Hepatocyte (in vitro differentiated cells): ENCODE data around the gene EYA3.

ENCODE experiments used
- EZH2 ChIP-seq: fragments of 200-600 bp; sonication (generic); IDR thresholded peaks from 2 replicates; pipeline ENCODE4 v1.6.1; 2016; ENCODE audit warnings: antibody characterized with exemption, mild to moderate bottlenecking, borderline replicate concordance
- EZH2phosphoT487 ChIP-seq: fragments of 200-600 bp; sonication (generic); IDR thresholded peaks from one replicate; pipeline ENCODE4 v1.6.1; 2018; ENCODE audit warnings: antibody characterized with exemption, mild to moderate bottlenecking, low read depth, moderate library complexity; ENCODE audit not compliant: unreplicated experiment, severe bottlenecking
- TF ChIP-seq, protein P1 (sequence below): fragments of 200-600 bp; sonication (generic); IDR thresholded peaks from 2 replicates; pipeline ENCODE4 v1.5.1; 2016; ENCODE audit warnings: antibody characterized with exemption, mild to moderate bottlenecking; ENCODE audit not compliant: poor library complexity

DNA sequence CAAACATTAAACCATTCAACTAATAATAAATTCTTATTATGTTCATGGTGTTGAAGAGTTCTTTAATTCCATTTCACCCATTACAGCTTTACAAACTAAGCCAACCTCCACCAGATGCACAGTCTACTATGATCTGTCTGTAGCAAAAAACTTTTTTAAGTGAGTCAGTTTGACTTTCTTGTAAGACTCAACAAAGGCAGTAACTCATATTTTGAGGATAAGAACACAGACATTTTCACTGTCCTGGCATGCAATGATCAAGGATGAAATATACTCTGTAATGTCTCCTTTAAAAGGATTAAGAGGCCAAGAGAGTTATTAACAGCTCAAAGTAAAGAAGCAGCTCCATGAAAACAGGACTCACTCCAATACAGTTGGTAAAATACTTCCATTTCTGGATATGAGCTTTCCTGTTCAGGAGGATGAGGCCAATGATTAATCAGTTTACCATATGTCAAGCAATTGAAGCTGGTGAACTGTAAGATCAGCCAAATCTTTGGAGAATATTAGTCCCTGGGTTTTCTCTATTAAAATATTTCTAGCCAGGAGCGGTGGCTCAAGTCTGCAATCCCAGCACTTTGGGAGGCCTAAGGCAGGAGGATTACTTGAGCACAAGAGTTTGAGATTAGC, 108.1 kb downstream of the EYA3 start:
- TF ChIP-seq, protein P1, sequence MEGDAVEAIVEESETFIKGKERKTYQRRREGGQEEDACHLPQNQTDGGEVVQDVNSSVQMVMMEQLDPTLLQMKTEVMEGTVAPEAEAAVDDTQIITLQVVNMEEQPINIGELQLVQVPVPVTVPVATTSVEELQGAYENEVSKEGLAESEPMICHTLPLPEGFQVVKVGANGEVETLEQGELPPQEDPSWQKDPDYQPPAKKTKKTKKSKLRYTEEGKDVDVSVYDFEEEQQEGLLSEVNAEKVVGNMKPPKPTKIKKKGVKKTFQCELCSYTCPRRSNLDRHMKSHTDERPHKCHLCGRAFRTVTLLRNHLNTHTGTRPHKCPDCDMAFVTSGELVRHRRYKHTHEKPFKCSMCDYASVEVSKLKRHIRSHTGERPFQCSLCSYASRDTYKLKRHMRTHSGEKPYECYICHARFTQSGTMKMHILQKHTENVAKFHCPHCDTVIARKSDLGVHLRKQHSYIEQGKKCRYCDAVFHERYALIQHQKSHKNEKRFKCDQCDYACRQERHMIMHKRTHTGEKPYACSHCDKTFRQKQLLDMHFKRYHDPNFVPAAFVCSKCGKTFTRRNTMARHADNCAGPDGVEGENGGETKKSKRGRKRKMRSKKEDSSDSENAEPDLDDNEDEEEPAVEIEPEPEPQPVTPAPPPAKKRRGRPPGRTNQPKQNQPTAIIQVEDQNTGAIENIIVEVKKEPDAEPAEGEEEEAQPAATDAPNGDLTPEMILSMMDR = no peak
- TF ChIP-seq EZH2 (no peak), EZH2phosphoT487 (no peak)
